Adrenal gland (tissue), 19 donors: ENCODE data around the gene NCK2. TPM values are rescaled to one million over a fixed set of nuclear protein-coding genes. Genes with fewer than 3 reads are reported as not detected.
A peak's percentile ranks its signal among the peaks of the same experiment; 100 is the strongest.

Source experiments
- DNase-seq, 7 donors: peaks; one replicate each; pipeline ENCODE4 v3.0.0-alpha.2; 2019 to 2020
- H3K27ac ChIP-seq, 5 donors: fragments of 200-600 bp; sonication (generic) in 4 of 5; 1 replicate in 3 of 5; 2 replicates in 2 of 5; pipeline versions ENCODE4 v1.5.1 to v1.8.0; 2016 to 2020; ENCODE audit warnings: mild to moderate bottlenecking in 1 of 5
- H3K27me3 ChIP-seq: fragments of 200-600 bp; 2 replicates; pipeline ENCODE4 v1.8.0; 2021
- H3K36me3 ChIP-seq, 2 donors: fragments of 200-600 bp; replicated peaks in 1 of 2; 1 replicate in 1 of 2; 2 replicates in 1 of 2; pipeline versions ENCODE4 v1.5.1 to v1.8.0; 2018 to 2022
- H3K4me1 ChIP-seq, 2 donors: fragments of 200-600 bp; replicated peaks in 1 of 2; 1 replicate in 1 of 2; 2 replicates in 1 of 2; pipeline versions ENCODE4 v1.5.1 to v1.8.0; 2018 to 2021
- H3K4me3 ChIP-seq, 4 donors: fragments of 200-600 bp; sonication (generic) in 3 of 4; one replicate each; pipeline ENCODE4 v1.5.1; 2016 to 2018
- H3K9me3 ChIP-seq, 3 donors: fragments of 200-600 bp; sonication (generic) in 1 of 3; replicated peaks in 1 of 3; 1 replicate in 2 of 3; 2 replicates in 1 of 3; pipeline versions ENCODE4 v1.5.1 to v1.8.0; 2016 to 2021
- CTCF ChIP-seq, 6 experiments: fragments of 450-650 bp in 4 of 6; fragments of 200-600 bp in 2 of 6; sonication (generic) in 1 of 6; IDR thresholded peaks; 1 replicate in 5 of 6; 2 replicates in 1 of 6; pipeline versions ENCODE4 v1.5.1 to v1.8.0; 2016 to 2021; ENCODE audit warnings: antibody characterized with exemption in 6 of 6, mild to moderate bottlenecking in 2 of 6, moderate library complexity in 1 of 6
- POLR2A ChIP-seq, 2 donors: fragments of 450-650 bp; IDR thresholded peaks; one replicate each; pipeline ENCODE4 v1.6.1; 2017; ENCODE audit warnings: antibody characterized with exemption in 2 of 2, mild to moderate bottlenecking in 2 of 2, moderate library complexity in 1 of 2
- WGBS, 4 donors: extraction: QIAGEN DNeasy Blood & Tissue Kit in 2 of 4; methylation state at CpG; one replicate each; pipeline versions ENCODE4 v1.1.5 to v1.1.7; 2013 to 2017; 5-methylcytosine and 5-hydroxymethylcytosine counted together
- intact Hi-C, 2 donors: fragments of 100-400 bp; cut with DNase I; formaldehyde crosslinking; loops; one replicate each; pipeline versions ENCODE4 v1.14.1 to v1.15.0; 2022 to 2023
- long read RNA-seq, 10 donors: library from polyadenylated mRNA in 3 of 10; unstranded in 2 of 10; stranded (forward) in 1 of 10; transcript quantifications; one replicate each; pipeline ENCODE4 v2.0.0 and lab custom pipeline, GENCODE V29; 2021 to 2026
- polyA plus RNA-seq, 3 donors: library from polyadenylated mRNA; stranded (reverse); fragments of 200-250 nt in 2 of 3; fragments of 350-450 nt in 1 of 3; fragmentation: Illumina TruSeq in 1 of 3; extraction: RNeasy Lipid Tissue Mini Kit (QIAGEN cat#74804) in 1 of 3; gene quantifications; one replicate each; pipeline ENCODE4 v1.2.3, GENCODE V29; 2013 to 2014
- total RNA-seq, 9 donors: library from RNA; depleted of rRNA in 4 of 9; stranded (reverse); fragments of >200 nt in 4 of 9; fragments of 120-200 nt in 1 of 9; fragmentation: NEBNext Ultra II Directional in 1 of 9; extraction: Animal tissue kit (Norgen Biotek cat#: 25700) in 1 of 9; gene quantifications; one replicate each; pipeline versions ENCODE4 v1.1.0 to v1.2.4, GENCODE V29; 2013 to 2023
- donor health status: healthy with polysubstance abuse.
- donor health status: Bipolar disorder and iron deficiency.
- donor health status: DM: yes; HTN: yes; CAD: no.
- donor health status: DM: no; HTN: no; CAD: no.
- donor health status: DM: no; HTN: no; CAD: no.
- donor health status: DM: yes; HTN: yes; CAD: no.

The NCK2 gene
- total RNA-seq (10 to 100 TPM; 22.1 to 56.0 (median 41.5) TPM), polyA plus RNA-seq (10 to 100 TPM; 13.7 to 20.5 (median 18.2) TPM)
- long read RNA-seq, donor 1, transcript NCK2-201 (5 exons, 2,683 nt): major isoform, 6 of 7 reads
- long read RNA-seq, donor 1, partial matches to known transcripts: 0 of 7 reads
- long read RNA-seq, donor 1, other reads (novel, unspliced or antisense): 0 of 7 reads
- long read RNA-seq, donor 2, partial matches to known transcripts: 0 of 5 reads
- long read RNA-seq, donor 2, other reads (novel, unspliced or antisense): 0 of 5 reads
- long read RNA-seq, donor 3, partial matches to known transcripts: 0 of 6 reads
- long read RNA-seq, donor 3, other reads (novel, unspliced or antisense): 0 of 6 reads
- long read RNA-seq, donor 4, partial matches to known transcripts: 4 of 5 reads
- long read RNA-seq, donor 4, other reads (novel, unspliced or antisense): 0 of 5 reads
- long read RNA-seq, donor 5, transcript NCK2-205 (4 exons, 1,795 nt): minor isoform, 14 of 143 reads
- long read RNA-seq, donor 5, transcript NCK2-201 (5 exons, 2,683 nt): major isoform, 112 of 143 reads
- long read RNA-seq, donor 5, partial matches to known transcripts: 4 of 143 reads
- long read RNA-seq, donor 5, other reads (novel, unspliced or antisense): 13 of 143 reads
- long read RNA-seq, donor 6, partial matches to known transcripts: 1 of 5 reads
- long read RNA-seq, donor 6, other reads (novel, unspliced or antisense): 2 of 5 reads
- long read RNA-seq, donor 7, partial matches to known transcripts: 0 of 3 reads
- long read RNA-seq, donor 7, other reads (novel, unspliced or antisense): 0 of 3 reads
- long read RNA-seq, donor 8, transcript NCK2-201 (5 exons, 2,683 nt): major isoform, 11 of 27 reads
- long read RNA-seq, donor 8, partial matches to known transcripts: 16 of 27 reads
- long read RNA-seq, donor 8, other reads (novel, unspliced or antisense): 0 of 27 reads
- long read RNA-seq, donor 9, partial matches to known transcripts: 20 of 21 reads
- long read RNA-seq, donor 9, other reads (novel, unspliced or antisense): 0 of 21 reads
- long read RNA-seq, donor 10, partial matches to known transcripts: 0 of 3 reads
- long read RNA-seq, donor 10, other reads (novel, unspliced or antisense): 0 of 3 reads

- no peaks in the 10 kb centered on the region for H3K27me3 ChIP-seq
- H3K4me1 ChIP-seq: peaks cover 31 to 52% of the 10 kb centered on the region in 2 donors
- H3K27ac ChIP-seq: peak within 1 kb of the TSS in 4 of 5 donors; percentile 63 to 95 (median 88)
- DNase-seq: peak in 6 of 7 donors; percentile 24 to 63 (median 38)
- H3K9me3 ChIP-seq: no peaks in the 10 kb centered on the region
- WGBS, 4 donors: 0 to 3% (median 1%) methylated on average over 25 to 117 of the region's 119 CpGs
- no peaks in the 10 kb centered on the region for H3K36me3 ChIP-seq
- peak within 1 kb of the TSS; percentile 21 to 98 (median 61) for H3K4me3 ChIP-seq
- TF ChIP-seq CTCF (IDR thresholded peaks at IDR 0.05) (peak in 2 of 6 experiments; percentile 22 to 24), POLR2A (IDR thresholded peaks at IDR 0.05) (peak in 1 of 2 donors; percentile 6)
- intact Hi-C loops: loop anchor here in 1 of 2 donors (10.0 kb wide), 1 partner anchor 140 kb away; no protein-coding TSS in a partner anchor
Observed at GRCh38 chr2:105744909-105745853, at the start of gene NCK2. Gene NCK2, plus strand, starts transcription at chr2:105744912. Its CDS starts 110,152 bp downstream, at chr2:105855064.

- WGBS, 4 donors: 29 to 36% (median 34%) methylated on average over 7 to 10 of the region's 10 CpGs
- intact Hi-C loops: no loop called here
- Histone ChIP-seq H3K27me3 (no peaks in the 10 kb centered on the region), H3K27ac (no peak overlapping the region), H3K9me3 (no peaks in the 10 kb centered on the region), H3K4me3 (no peak overlapping the region), H3K4me1 (peaks cover 0 to 10% of the 10 kb centered on the region in 2 donors), H3K36me3 (no peaks in the 10 kb centered on the region)
- peak; percentile 38 to 75 (median 67) for DNase-seq
- TF ChIP-seq POLR2A (IDR thresholded peaks at IDR 0.05): no peak
- no peak for TF ChIP-seq CTCF (IDR thresholded peaks at IDR 0.05)
Observed at GRCh38 chr2:105697781-105698449, 46.8 kb upstream of the NCK2 start.

GRCh38 chr2:105698820-105699219 lies 45.9 kb upstream of the NCK2 start:
- DNase-seq: no peak
- Histone ChIP-seq H3K4me3 (no peak overlapping the region), H3K36me3 (no peaks in the 10 kb centered on the region), H3K4me1 (peaks cover 0 to 7% of the 10 kb centered on the region in 2 donors), H3K27ac (no peak overlapping the region), H3K9me3 (no peaks in the 10 kb centered on the region), H3K27me3 (no peaks in the 10 kb centered on the region)
- whole genome bisulfite sequencing, 4 donors: 88 to 96% (median 93%) methylated on average over 2 of the region's 2 CpGs
- intact Hi-C loops: no loop called here
- no peak for TF ChIP-seq CTCF (IDR thresholded peaks at IDR 0.05)
- no peak for TF ChIP-seq POLR2A (IDR thresholded peaks at IDR 0.05)
